PC-3 (cell line): ENCODE results near the gene ST3GAL5. TPM values are rescaled to one million over a fixed set of nuclear protein-coding genes. Genes with fewer than 3 reads are reported as not detected.

Source experiments
- ATAC-seq: fragments of 200-7000 bp; cut with Tn5 transposase; 2 replicates; pipeline ENCODE4 v1.9.1; 2020; ENCODE audit warnings: mild to moderate bottlenecking, moderate library complexity
- BruUV-seq: library from RNA; stranded (reverse); fragments of 400-500 nt; replicated peaks from 2 replicates; lab custom pipeline; 2021; lab: Mats Ljungman, UMichigan
- CTCF ChIA-PET: fragments of 300-600 bp; sonication (Branson Sonifier 250); formaldehyde crosslinking; loops from one replicate; lab custom pipeline; 2022; ENCODE audit warnings: antibody characterized with exemption; lab: Charles Lee
- POLR2A ChIA-PET: fragments of 300-600 bp; sonication (Branson Sonifier 250); formaldehyde crosslinking; loops from one replicate; lab custom pipeline; 2022; ENCODE audit warnings: antibody characterized with exemption; ENCODE audit not compliant: unreplicated experiment; lab: Charles Lee
- DNase-seq: peaks from one replicate; pipeline ENCODE4 v3.0.0-alpha.2; 2015
- H2AFZ ChIP-seq: fragments of 300-600 bp; sonication (generic); 2 replicates; pipeline ENCODE4 v1.6.0; 2016; ENCODE audit warnings: antibody characterized with exemption, low read length
- H3F3A ChIP-seq: fragments of 300-600 bp; sonication (generic); one replicate; pipeline ENCODE4 v1.6.0; 2017; ENCODE audit warnings: antibody characterized with exemption, low read length, control low read depth, mild to moderate bottlenecking; ENCODE audit not compliant: unreplicated experiment
- H3K27ac ChIP-seq: fragments of 300-600 bp; sonication (generic); 2 replicates; pipeline ENCODE4 v1.5.1; 2016; ENCODE audit warnings: mild to moderate bottlenecking, low read length
- H3K27me3 ChIP-seq: fragments of 300-600 bp; sonication (generic); 2 replicates; pipeline ENCODE4 v1.6.1; 2016; ENCODE audit warnings: low read length, mixed read lengths
- H3K36me3 ChIP-seq: fragments of 300-600 bp; sonication (generic); 2 replicates; pipeline ENCODE4 v1.6.1; 2016; ENCODE audit warnings: low read depth, mixed run types, low read length, mixed read lengths
- H3K4me1 ChIP-seq: fragments of 300-600 bp; sonication (generic); 2 replicates; pipeline ENCODE4 v1.5.1; 2016; ENCODE audit warnings: low read length; ENCODE audit not compliant: insufficient read depth
- H3K4me2 ChIP-seq: fragments of 300-600 bp; sonication (generic); 2 replicates; pipeline ENCODE4 v1.6.0; 2016; ENCODE audit warnings: low read length
- H3K4me3 ChIP-seq: fragments of 300-600 bp; sonication (generic); 2 replicates; pipeline ENCODE4 v1.5.1; 2016; ENCODE audit warnings: mild to moderate bottlenecking, low read length, mixed read lengths
- H3K79me2 ChIP-seq: fragments of 300-600 bp; sonication (generic); 2 replicates; pipeline ENCODE4 v1.6.1; 2017; ENCODE audit warnings: low read length, mixed read lengths
- H3K9ac ChIP-seq: fragments of 300-600 bp; sonication (generic); 2 replicates; pipeline ENCODE4 v1.6.0; 2016; ENCODE audit warnings: mild to moderate bottlenecking, low read length
- H3K9me2 ChIP-seq: fragments of 300-600 bp; sonication (generic); replicated peaks from 2 replicates; pipeline ENCODE4 v1.6.1; 2016; ENCODE audit warnings: mixed run types, low read length, mixed read lengths
- H3K9me3 ChIP-seq: fragments of 300-600 bp; sonication (generic); 2 replicates; pipeline ENCODE4 v1.6.1; 2016; ENCODE audit warnings: low read length, mixed read lengths
- H4K20me1 ChIP-seq: fragments of 300-600 bp; sonication (generic); 2 replicates; pipeline ENCODE4 v1.6.1; 2016; ENCODE audit warnings: low read length, mixed read lengths
- EZH2 ChIP-seq: fragments of 300-600 bp; sonication (generic); IDR thresholded peaks from one replicate; pipeline ENCODE4 v1.6.1; 2017; ENCODE audit warnings: antibody characterized with exemption, mild to moderate bottlenecking, low read length; ENCODE audit not compliant: unreplicated experiment
- EZH2phosphoT487 ChIP-seq: fragments of 300-600 bp; sonication (generic); IDR thresholded peaks from 2 replicates; pipeline ENCODE4 v1.6.1; 2018; ENCODE audit warnings: mild to moderate bottlenecking, antibody characterized with exemption, low read length, borderline replicate concordance
- intact Hi-C: fragments of 100-400 bp; cut with micrococcal nuclease; formaldehyde crosslinking; loops from 2 replicates; pipeline ENCODE4 v1.9.0; 2023
- total RNA-seq: library from RNA; depleted of rRNA; stranded (reverse); fragments of >200 nt; gene quantifications from 2 replicates; pipeline ENCODE4 v1.2.3, GENCODE V29; 2014
- TF ChIP-seq, protein P1 (sequence below): fragments of 300-600 bp; sonication (generic); conservative IDR thresholded peaks from 2 replicates; pipeline ENCODE4 v1.5.1; 2017; ENCODE audit warnings: antibody characterized with exemption, low read depth, mild to moderate bottlenecking, low read length

Gene ST3GAL5
- total RNA-seq, 1 experiment from 2014 or later: 0.87 TPM

- DNase-seq (no peak), ATAC-seq (no peak)
- Histone ChIP-seq H3K4me2 (no peak overlapping the region), H3K36me3 (no peaks in the 10 kb centered on the region), H3K9ac (no peak overlapping the region), H3K4me3 (no peak overlapping the region), H3F3A (no peaks in the 10 kb centered on the region), H4K20me1 (no peaks in the 10 kb centered on the region), H3K79me2 (no peaks in the 10 kb centered on the region), H3K4me1 (peaks cover 16% of the 10 kb centered on the region), H2AFZ (no peak overlapping the region), H3K27ac (no peak overlapping the region), H3K27me3 (no peaks in the 10 kb centered on the region), H3K9me3 (no peaks in the 10 kb centered on the region), H3K9me2 (no peaks in the 10 kb centered on the region)
- BruUV-seq: no TSS peak
- POLR2A ChIA-PET: no interaction called here
- TF ChIP-seq, protein P1, sequence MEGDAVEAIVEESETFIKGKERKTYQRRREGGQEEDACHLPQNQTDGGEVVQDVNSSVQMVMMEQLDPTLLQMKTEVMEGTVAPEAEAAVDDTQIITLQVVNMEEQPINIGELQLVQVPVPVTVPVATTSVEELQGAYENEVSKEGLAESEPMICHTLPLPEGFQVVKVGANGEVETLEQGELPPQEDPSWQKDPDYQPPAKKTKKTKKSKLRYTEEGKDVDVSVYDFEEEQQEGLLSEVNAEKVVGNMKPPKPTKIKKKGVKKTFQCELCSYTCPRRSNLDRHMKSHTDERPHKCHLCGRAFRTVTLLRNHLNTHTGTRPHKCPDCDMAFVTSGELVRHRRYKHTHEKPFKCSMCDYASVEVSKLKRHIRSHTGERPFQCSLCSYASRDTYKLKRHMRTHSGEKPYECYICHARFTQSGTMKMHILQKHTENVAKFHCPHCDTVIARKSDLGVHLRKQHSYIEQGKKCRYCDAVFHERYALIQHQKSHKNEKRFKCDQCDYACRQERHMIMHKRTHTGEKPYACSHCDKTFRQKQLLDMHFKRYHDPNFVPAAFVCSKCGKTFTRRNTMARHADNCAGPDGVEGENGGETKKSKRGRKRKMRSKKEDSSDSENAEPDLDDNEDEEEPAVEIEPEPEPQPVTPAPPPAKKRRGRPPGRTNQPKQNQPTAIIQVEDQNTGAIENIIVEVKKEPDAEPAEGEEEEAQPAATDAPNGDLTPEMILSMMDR: no peak
- TF ChIP-seq EZH2phosphoT487 (no peak), EZH2 (no peak)
- CTCF ChIA-PET: interaction anchor here (0.6 to 0.7 kb wide), 2 partner anchors 61 to 78 kb away, joined by 3 to 5 read pairs; no protein-coding TSS in a partner anchor
- intact Hi-C loops: no loop called here
Observed at GRCh38 chr2:85803704-85804425, 84.9 kb downstream of the ST3GAL5 start.

- CTCF ChIA-PET: no interaction called here
- POLR2A ChIA-PET: no interaction called here
- Histone ChIP-seq H3K9ac (no peak overlapping the region), H2AFZ (no peak overlapping the region), H3K36me3 (no peaks in the 10 kb centered on the region), H3K4me1 (peaks cover 16% of the 10 kb centered on the region), H3K79me2 (no peaks in the 10 kb centered on the region), H3K4me2 (no peak overlapping the region), H3K27ac (no peak overlapping the region), H3K4me3 (no peak overlapping the region), H3F3A (no peaks in the 10 kb centered on the region), H3K27me3 (no peaks in the 10 kb centered on the region), H4K20me1 (no peaks in the 10 kb centered on the region), H3K9me2 (no peaks in the 10 kb centered on the region), H3K9me3 (no peaks in the 10 kb centered on the region)
- DNase-seq (peak; percentile 30), ATAC-seq (peak; percentile 50)
- no peak for TF ChIP-seq EZH2phosphoT487
- intact Hi-C loops: no loop called here
- BruUV-seq: no TSS peak
Observed at GRCh38 chr2:85802354-85803103, 86.3 kb downstream of the ST3GAL5 start.

DNA sequence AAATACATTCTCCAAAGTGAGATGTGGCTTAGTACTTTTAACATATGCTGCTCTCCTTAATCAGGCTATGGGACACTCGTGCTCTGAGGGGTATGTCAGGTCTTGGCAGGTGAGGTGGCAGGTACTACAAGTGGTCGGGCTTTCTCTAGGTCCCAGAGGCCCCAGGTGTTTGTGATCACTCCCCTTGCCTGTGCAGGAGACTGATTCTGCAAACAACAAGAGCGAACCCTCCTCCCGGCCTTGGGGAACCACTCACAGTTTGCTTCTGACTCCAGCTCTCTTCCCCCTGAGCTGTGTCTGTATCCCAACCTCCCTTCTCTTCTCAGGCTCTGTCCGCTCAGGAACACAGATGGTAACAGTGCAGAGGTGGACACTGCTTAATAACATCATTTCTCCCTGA lies 86.9 kb downstream of the ST3GAL5 start:
- Histone ChIP-seq H3K4me2 (no peak overlapping the region), H3K9me2 (no peaks in the 10 kb centered on the region), H2AFZ (no peak overlapping the region), H3K9ac (no peak overlapping the region), H3K9me3 (no peaks in the 10 kb centered on the region), H3K36me3 (no peaks in the 10 kb centered on the region), H4K20me1 (no peaks in the 10 kb centered on the region), H3K4me3 (no peak overlapping the region), H3K4me1 (peaks cover 16% of the 10 kb centered on the region), H3K27ac (no peak overlapping the region), H3K27me3 (no peaks in the 10 kb centered on the region), H3F3A (no peaks in the 10 kb centered on the region), H3K79me2 (no peaks in the 10 kb centered on the region)
- intact Hi-C loops: no loop called here
- ChIA-PET POLR2A (no interaction called here), CTCF (no interaction called here)
- no peak for DNase-seq
- TF ChIP-seq, protein P1: no peak
- TF ChIP-seq EZH2 (no peak), EZH2phosphoT487 (no peak)
- BruUV-seq: no TSS peak
- no peak for ATAC-seq
